Measurements from ENCODE around the gene TRABD2B.

TRABD2B gene

DNA sequence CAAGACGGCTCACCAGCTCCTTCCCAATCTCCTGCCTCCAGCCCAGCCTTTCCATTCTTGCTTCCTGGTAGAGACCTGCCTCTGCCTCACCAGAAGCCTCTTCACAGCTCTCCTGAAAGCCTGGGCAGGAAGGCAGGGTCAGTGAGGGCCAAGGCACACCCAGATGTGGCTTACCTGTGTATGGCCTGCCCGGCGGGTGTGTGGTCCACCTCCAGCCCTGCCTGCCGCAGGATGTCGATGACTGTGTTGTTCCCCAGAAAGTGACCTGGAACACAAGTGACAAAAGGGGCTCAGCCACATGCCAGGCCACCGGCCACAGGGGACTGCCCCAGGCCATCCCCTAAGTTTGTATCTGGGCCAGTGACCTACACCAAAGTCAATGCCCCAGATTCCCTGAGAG, 218.9 kb downstream of the TRABD2B start:
- no peak for DNase-seq (ENCODE audit: low read depth, low spot score)

DNA sequence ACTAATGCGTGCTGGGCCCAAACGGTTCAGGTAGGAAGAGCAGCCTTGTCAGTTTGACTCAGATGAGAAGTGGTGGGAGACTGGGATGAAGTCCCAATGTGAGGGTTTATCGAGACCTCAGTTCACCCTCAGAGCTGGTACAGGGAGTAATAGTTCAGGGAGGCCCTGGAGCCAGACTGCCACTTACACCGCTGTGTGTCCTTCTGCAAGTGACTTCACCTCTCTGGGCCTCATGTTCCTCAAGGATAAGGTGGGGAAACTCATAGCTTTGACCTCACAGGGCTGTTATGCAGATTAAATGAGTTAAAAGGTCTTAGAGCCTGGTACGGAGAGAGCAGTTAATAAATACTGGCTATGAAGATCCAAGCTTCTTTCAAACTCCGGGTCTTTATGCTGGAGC, 219.9 kb downstream of the TRABD2B start:
- no peak for DNase-seq (ENCODE audit: low read depth, low spot score)

DNA sequence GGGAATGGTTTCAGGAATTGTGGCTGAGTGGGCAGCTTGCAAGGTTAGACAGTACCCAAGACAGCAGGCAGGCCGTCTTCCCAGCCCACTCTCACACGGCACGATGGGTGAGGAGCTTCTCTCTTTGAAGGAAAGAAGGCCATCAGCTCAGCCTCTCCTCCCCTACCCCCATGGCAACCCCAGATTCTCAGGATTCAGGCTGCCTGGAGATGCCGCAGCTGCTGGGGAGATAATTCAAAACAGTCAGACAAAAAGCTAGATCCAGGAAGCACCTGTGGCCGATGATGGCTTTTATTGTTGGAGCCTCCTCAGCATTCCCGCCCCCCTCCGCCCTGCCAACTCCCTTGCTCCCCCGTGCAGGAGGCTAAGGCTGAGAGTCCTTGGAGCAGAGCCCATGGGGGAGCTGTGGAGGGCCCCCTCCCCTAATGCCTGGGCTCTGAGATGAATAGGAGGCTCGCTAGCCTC, 220.5 kb downstream of the TRABD2B start:
- no peak for DNase-seq (ENCODE audit: low read depth, low spot score)

DNA sequence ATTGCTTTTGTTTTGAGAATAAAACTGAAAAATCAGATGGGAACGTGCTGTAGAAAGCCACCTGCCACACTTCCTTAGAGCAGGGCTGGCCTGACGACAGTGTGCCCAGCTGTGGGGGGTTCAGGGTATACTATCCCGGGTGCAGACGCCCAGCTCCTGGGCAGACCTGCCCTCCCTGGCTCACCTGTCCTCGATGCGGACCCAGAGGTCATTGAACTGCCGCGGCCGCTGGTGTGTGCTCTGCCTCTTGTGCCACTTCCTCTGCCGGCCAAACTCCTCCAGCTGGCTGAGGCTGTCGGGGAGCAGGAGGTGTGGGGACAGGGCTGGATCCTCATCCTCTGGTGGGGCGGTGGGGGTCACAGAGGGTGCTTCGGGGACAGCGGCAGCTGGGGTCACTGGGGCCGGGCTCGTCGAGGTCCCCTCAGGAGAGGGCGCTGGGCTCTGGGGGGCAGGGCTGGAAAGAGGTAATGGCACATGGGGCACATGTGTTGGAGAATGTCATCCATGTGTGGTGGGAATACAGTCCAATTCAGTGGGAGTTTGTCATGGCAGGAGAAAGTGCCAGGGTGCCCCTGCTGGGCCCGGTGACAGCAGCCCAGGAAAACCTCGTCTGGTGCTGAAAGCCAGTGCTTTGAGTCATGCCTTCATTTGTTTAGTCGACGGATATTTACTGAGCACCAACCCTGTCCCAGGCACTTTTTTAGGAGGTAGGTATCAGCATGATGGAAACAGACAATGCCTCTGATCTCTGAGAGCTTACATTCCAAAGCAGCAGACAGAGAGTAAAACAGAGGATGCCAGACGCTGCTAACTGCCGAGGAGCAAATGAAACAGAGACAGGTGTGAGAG, 222.0 kb downstream of the TRABD2B start:
- DNase-seq (ENCODE audit: low read depth, low spot score), result no peak

DNA sequence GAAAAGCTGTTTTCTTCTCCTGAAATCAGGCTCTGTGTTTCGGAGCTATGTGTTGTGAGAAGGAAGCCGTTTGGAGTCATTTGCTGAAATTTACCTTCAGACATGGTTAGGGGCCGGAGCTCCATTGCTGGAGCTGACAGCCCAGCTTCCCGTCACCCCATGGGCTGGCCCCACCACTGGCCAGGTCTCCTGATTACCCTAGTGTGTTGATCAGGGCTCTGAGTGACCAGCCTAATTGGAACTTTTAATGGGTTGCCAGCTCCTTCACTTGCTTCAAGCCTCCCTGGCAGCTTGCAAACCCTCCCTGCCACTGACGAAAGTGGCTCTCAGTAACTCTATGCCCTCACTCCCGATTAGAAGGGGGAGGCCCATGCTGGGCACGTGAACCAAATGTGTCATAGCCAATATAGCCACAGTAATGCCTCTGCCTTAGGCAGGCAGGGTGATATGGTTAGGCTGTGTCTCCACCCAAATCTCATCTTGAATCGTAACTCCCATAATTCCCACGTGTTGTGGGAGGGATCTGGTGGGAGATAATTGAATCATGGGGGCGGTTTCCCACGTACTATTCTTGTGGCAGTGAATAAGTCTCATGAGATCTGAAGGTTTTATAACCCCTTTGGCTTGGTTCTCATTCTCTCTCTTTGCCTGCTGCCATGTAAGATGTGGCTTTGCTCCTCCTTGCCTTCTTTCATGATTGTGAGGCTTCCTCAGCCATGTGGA, 224.1 kb downstream of the TRABD2B start:
- DNase-seq (ENCODE audit: low read depth, low spot score), result no peak

DNA sequence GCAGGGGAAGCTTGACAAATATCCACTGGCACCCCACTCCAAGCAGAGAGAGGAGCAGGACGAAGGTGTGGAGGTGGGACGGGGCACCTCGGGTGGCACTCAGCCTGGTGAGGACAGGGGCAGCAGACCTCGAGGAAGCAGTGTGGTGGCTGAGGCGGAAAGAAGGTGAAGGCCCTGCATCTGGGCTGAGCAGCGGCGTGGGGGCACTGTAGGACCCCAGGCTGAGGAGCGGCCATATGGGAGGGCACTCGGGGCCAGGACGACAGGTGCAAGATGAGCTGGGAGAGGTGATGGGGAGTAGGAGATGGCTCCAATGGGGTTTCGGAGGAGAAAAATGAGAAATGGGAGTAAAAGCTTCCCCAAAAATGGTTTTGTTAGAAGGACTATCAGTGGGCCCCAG, 224.9 kb downstream of the TRABD2B start:
- DNase-seq (ENCODE audit: low read depth, low spot score), result no peak

DNA sequence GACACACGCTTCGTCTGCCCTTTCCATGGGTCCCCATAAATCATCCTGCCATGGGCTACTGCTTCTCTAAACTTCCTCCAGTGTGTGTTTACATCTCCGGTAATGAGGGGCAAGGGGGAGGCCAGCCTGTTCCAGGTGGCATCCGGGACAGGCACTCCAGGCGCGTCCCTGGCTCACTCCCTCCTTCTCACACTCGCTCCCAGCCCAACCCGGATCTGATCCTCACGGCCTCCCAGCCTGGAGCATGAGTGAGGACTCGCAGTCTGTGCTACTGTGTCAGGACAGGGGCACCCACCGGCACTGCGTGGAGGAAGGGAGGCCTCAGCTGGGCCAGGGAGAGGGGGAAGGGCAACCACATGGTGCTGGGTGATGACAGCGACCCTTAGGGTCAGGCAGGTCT, 225.4 kb downstream of the TRABD2B start:
- DNase-seq (ENCODE audit: low read depth, low spot score), result no peak

DNA sequence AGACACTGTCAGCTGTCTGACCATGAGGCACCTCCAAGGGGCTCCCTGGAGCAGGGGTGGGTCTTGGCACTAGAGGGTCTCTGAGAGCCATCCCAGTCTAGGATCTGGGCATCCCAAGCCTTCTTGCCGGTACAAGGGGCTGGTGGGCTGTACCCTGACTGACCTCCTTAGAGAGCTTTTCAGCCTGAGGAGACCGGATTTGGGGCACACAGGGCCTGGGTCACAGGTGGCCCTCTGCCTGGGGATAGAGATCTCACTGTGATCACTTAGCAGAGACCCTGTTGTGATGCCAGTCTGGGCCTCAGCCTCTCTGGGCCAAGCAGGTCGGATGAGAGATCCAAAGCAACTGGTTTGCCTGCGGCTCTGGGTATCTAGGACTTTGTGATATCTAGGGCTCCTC, 227.2 kb downstream of the TRABD2B start:
- no peak for DNase-seq (ENCODE audit: low read depth, low spot score)

DNA sequence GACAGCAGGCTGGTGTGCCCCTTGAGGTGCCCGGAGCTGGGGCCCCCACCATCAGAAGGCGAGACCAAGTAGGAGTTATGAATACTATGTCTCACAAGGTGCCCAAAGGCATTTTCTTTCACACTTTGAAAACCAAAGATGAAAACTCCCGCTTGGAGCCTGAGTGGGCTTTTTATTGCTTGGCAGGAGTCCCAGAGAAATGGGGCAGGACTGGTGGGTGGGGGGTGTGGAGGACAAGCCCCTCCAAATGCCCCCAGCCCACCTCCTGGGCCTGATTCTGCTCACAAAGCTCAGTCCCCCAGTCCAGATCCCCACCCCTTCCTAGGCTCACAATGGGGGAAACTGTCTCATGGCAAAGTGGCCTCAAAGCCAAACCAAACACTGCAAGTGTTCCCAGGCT, 227.9 kb downstream of the TRABD2B start:
- DNase-seq (ENCODE audit: low read depth, low spot score), result no peak

DNA sequence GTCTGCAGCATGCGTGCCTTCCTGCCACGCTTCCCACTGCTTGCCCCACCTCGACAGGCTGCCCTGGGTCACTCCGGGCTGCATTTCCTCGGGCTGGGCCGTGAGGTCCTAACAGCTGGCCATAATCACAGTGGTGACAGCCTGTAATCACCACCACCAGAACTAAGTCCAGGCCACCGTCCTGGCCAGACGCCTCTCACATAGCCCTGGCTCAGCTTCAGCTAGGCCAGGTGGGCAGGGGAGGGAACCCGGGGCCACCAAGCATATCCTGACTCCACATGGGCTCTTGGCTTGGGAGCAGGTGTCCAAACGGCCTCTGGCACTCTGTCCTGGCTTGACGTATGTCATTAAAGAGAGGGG, 229.5 kb downstream of the TRABD2B start:
- DNase-seq (ENCODE audit: low read depth, low spot score), result no peak

DNA sequence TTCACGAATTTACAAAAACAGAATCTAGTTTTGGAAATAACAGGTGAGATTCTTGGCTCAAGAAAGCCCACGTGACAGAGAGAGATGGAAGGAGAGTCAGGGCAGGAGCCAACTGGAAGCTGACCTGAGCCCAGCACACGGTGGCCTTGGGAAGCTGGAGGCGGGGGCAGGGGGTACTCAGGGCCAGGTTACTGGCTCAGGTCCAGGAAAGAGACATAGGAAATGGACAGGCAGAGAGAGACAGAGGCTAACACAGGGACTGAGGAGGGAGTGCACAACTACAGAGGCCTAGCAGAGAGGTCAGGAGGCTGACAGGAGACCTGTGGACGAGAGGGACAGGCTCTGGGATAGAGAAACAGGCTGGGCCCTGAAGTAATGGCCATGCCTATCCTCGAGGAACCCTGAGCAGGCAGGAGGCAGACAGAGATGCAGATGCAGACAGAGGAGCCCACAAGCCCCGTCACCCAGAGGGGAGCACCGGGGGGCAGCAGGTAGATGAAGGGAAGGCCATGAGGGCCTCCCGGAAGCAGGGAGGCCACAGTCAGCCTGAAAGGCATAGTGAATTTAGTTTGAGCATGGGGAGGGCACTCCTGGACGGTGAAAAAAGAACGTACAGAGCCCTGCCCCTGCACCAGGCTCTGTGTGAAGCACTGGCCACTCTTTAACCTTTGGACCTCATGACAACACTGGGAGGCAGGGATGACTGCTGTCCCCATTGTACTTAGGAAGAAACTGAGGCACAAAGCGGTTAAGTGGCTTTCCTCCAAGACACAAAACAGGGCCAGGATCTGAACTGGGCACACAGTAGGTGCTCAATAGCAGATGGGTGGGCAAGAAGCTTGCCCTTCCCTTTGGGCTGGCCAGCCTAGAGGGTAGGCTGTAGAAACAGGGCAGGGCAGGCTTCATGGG, 230.1 kb downstream of the TRABD2B start:
- DNase-seq (ENCODE audit: low read depth, low spot score), result no peak

DNA sequence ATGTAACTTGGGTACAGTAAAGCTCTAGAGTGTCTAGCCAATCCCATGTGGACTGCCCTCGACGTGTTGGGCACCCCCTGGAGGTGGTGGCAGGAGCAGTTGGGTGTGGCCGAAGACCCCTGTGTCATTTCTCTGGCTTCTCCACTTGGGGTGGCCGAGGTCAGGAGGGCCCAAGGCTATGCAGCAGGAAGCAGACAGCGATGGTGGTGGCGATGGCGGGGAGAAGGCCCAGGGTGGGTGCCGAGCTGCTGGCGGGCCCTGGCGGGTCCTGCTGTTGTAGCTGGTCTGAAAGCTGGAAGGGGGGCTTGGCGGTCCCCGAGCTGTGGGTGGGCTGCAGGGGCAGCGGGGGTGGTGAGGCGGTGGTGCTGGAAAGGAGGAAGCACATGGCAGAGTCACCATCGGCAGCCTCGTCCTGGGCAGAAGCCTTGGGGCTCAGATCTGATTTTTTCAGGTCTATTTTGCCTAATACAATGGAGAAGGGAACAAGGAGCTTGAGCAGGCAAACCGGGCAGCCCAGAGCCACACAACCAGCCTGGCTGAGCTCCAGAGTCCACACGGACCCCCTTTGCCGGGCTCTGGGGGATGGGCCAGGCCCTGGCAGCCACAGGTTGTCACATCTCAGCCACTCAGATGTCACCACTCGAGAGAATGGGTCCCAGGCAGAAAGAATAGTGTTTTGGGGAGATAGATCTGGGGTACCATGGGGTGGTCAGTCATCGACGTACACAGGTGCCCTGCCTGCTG, 231.3 kb downstream of the TRABD2B start:
- DNase-seq (ENCODE audit: low read depth, low spot score), result no peak

DNA sequence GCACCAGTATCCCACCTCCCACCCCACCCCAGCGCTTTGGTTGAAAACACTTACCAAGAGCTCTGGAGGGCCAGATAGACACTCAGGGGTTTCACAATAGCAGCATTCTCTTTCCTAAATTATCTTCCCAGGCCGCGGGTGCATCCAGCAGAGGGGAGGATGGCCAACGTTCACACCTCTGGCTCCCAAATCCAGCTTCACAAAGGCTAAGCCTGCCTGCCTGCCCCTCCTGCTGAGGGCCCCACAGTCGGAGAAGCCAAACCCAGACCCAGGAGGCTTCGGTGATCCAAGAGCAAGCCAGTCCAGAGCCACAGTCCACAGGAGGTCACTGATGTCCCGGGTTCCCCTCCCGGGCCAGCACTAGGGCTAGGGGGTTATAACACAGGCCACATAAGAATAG, 231.9 kb downstream of the TRABD2B start:
- no peak for DNase-seq (ENCODE audit: low read depth, low spot score)

DNA sequence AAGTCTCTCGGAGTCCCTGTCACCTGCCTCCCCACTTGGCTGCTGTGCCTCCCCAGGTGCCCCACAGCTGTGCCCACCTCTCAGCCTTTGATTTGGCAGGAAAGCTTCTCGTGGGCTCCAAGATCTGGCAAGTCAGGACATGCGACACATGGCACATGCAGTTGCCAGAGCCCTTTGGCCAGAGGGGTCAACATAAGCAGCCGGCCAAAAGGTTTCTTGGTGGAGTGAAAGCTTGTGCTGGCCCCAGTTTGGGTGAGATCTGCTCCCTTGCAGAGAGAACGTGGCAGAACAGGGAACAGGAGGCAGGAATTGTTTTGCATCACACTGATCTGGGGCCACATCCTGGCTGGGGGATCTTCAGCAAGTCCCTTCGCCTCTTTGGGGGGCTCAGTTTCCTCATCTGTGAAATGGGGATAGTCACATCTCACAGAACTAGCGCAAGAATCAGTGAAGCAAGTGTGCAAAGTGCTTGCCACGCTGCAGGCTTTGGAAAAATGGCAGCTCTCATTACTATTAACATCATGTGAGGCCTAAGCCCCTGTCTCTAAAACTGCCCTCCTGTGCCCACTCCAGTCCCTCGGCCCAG, 232.6 kb downstream of the TRABD2B start:
- DNase-seq (ENCODE audit: low read depth, low spot score), result no peak

DNA sequence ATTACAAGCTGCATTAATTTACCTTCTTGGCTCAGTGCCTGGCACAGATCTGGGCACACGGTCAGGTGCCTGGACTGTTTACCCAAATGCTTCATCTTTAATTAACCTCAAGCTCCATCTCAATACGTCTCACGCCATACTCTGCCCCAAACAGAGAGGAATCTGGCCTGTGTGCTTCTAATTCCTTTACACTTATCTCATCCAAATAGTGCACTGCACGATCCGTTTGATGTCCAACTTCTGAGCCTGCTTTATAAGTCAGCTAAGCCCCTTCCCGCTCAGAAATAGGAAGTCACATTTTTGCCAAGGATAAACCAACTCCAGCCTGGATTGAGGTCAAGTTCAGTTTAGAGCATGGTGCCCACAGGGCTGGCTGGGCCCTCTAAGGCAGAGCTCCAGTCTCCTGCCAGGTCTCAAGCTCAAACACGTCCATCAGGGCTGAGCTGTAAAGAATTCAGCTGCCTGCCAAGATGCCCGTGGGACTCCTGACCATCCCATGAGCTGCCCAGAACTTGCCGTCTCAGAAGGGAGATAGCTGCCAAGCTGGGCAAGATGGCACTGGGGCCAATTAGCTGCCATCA, 233.5 kb downstream of the TRABD2B start:
- peak; percentile 75 for DNase-seq (ENCODE audit: low read depth, low spot score)

DNA sequence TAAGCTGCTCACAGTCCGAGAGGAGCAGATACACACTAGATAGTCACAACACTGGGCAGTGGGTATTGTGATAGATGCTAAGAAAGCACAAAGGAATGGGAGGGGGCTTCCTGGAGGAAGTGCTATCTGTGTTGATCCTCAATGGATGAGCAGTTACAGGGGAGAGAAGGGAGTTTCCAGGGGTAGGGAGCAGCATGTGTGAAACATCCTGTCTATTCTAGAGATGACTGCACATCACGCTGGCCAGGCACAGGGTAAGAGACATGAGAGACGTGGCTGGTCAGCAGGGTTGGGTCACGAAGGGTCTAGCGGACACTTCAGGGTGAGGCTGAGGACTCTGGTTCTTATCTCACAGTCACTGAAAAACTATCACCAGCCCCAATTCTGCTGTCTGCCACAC, 235.2 kb downstream of the TRABD2B start:
- no peak for DNase-seq (ENCODE audit: low read depth, low spot score)

DNA sequence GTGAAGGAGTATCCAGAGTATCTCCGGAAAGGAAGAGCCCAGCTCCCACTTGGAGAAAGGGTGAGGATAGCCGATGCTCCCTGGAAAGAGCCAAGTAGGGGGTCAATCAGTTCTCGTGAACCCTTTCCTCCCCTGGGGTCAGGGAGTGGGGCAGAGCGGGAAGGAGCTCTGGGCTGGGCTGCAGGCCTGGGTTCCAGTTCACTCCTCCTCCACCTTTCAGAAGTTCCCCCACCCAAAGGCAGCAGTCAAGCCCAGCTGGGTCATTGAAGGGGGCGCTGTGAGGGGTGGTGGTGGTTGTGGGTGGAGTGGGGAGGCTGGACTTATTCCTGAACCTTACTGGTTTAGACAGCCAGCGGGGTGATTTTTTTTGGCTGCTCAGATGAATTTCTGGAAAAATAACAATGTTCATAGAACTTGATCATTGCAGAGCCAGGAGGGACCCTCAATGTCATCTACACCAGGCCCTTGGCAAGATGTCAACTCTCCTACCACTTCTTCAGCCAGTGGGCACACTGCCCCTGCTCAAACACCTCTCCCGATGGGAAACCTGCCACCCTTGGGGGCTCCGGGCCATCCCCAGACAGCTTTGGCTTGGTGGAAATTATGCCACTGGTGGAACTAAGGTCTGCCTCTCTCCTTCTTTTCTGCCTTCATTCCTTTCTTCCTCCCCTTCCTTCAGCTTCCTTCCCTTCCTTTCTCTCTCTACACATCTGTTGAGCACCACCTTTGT, 235.8 kb downstream of the TRABD2B start:
- DNase-seq (ENCODE audit: low read depth, low spot score), result no peak

DNA sequence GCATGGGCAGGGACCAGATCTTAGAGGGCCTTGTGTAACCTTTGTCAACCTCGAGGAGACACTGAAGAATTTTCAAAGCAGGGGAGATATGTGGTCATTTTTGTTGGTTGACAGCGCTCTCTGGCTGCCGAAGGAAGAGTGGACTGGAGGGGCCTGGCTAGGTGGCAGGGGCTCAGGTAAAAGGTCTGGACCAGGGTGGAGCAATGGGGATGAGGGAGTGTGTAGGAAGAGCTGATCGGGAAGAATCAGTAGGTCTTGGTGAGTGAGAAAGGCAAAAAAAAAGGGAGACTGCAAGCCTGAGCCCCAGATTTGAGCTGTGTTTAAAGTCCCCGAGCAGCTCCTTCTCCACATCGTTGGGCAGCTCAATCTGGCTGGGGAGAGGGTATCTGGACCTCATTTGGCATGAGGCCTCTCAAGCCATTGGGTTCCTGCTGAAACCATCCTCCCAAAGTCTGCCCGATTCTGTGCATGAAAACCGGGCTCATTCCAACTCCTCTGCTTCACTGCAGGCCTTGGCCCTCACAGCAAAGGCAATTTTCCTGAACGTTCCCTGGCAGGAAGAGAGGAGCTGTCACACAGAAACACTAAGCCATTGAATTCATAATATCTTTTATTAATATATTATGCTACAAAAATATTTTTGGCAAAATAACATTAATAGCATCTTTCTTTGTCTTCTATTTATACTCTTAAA, 237.1 kb downstream of the TRABD2B start:
- no peak for DNase-seq (ENCODE audit: low read depth, low spot score)

DNA sequence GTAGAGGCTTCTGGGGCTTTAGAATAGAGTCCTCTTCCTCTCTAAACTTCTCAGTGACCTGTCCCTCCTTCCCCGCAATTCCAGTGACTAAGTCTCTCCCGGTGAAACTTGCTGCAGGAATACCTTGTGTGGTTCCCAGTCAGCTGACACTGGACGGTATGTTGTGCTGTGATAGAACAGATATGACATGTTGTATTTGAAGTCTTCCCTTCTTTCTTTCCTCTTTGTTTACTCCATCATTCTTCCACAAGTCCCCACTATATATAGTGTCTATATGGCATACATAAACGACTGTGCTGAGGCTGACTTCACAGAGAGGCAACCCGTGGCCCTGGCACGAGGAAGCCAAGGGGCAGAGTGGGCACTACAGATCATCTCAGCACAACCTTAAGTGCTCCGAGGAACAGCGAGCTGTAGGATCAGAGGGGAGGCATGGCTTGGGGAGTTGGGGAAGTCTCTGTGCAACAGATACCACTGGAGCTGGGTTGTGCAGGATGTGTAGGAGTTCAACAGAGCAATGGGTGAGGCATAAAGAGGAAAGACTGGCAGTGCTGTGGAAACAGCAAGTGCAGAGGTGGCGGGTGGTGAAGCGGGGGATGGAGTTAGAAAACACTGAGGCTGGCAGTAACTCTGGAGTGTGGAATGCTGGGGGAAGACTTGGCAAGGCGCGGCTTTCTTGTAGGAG, 237.8 kb downstream of the TRABD2B start:
- DNase-seq (ENCODE audit: low read depth, low spot score), result no peak
